WTC11 (cell line): ENCODE measurements around the gene ANTXR1. TPM values are rescaled to one million over a fixed set of nuclear protein-coding genes. Genes with fewer than 3 reads are reported as not detected.

ENCODE experiments used
- ATAC-seq: fragments of 200-7000 bp; cut with Tn5 transposase; 2 replicates; pipeline ENCODE4 v1.10.0; 2021; ENCODE audit warnings: mild to moderate bottlenecking, moderate library complexity
- CTCF ChIA-PET: fragments of 300-600 bp; sonication (Branson Sonifier 250); formaldehyde crosslinking; loops from one replicate; lab custom pipeline; 2021; ENCODE audit warnings: antibody characterized with exemption; lab: Charles Lee
- POLR2A ChIA-PET: fragments of 350-600 bp; sonication (Branson Sonifier 250); formaldehyde crosslinking; loops from one replicate; lab custom pipeline; 2021; ENCODE audit warnings: antibody characterized with exemption; lab: Charles Lee
- DNase-seq: peaks from one replicate; pipeline ENCODE4 v3.0.0; 2021; ENCODE audit warnings: low spot score
- H3K27ac Mint-ChIP-seq: 2 replicates; pipeline ENCODE4 v1.8.0; 2021; ENCODE audit warnings: mixed read lengths
- H3K27me3 Mint-ChIP-seq: 2 replicates; pipeline ENCODE4 v1.8.0; 2021; ENCODE audit warnings: low read depth, mild to moderate bottlenecking, moderate library complexity, mixed read lengths
- H3K36me3 Mint-ChIP-seq: 2 replicates; pipeline ENCODE4 v1.8.0; 2021; ENCODE audit warnings: mixed read lengths
- H3K4me1 Mint-ChIP-seq: 2 replicates; pipeline ENCODE4 v1.8.0; 2022; ENCODE audit warnings: mixed read lengths
- H3K4me3 Mint-ChIP-seq: 2 replicates; pipeline ENCODE4 v1.8.0; 2021; ENCODE audit warnings: mild to moderate bottlenecking, moderate library complexity, mixed read lengths
- H3K9me3 Mint-ChIP-seq: 2 replicates; pipeline ENCODE4 v1.8.0; 2021; ENCODE audit warnings: mixed read lengths
- ATF1 ChIP-seq: sonication (generic); formaldehyde crosslinking; IDR thresholded peaks from 2 replicates; pipeline ENCODE4 v1.8.1; 2023; ENCODE audit warnings: mild to moderate bottlenecking, moderate library complexity, missing genetic modification reagents
- ESRRA ChIP-seq: sonication (generic); formaldehyde crosslinking; IDR thresholded peaks from 2 replicates; pipeline ENCODE4 v1.8.1; 2022; ENCODE audit warnings: mild to moderate bottlenecking, missing genetic modification reagents, borderline replicate concordance
- JAZF1 ChIP-seq: fragments of 250-450 bp; sonication (Bioruptor Pico); IDR thresholded peaks from 2 replicates; pipeline ENCODE4 v1.9.0; 2021; ENCODE audit warnings: moderate library complexity, mild to moderate bottlenecking, inconsistent platforms
- JUN ChIP-seq: sonication (generic); formaldehyde crosslinking; IDR thresholded peaks from 2 replicates; pipeline ENCODE4 v1.8.0; 2023; ENCODE audit warnings: mild to moderate bottlenecking, missing genetic modification reagents
- NFYB ChIP-seq: sonication (generic); formaldehyde crosslinking; conservative IDR thresholded peaks from 2 replicates; pipeline ENCODE4 v1.8.0; 2022; ENCODE audit warnings: low read depth, missing genetic modification reagents
- TCF7 ChIP-seq: sonication (generic); formaldehyde crosslinking; IDR thresholded peaks from 2 replicates; pipeline ENCODE4 v1.8.0; 2022; ENCODE audit warnings: mild to moderate bottlenecking, low read depth, missing genetic modification reagents, moderate library complexity
- TEAD1 ChIP-seq: sonication (generic); formaldehyde crosslinking; IDR thresholded peaks from 2 replicates; pipeline ENCODE4 v1.8.0; 2022; ENCODE audit warnings: mild to moderate bottlenecking, missing genetic modification reagents
- TP53 ChIP-seq: sonication (generic); formaldehyde crosslinking; IDR thresholded peaks from 2 replicates; pipeline ENCODE4 v1.8.1; 2023; ENCODE audit warnings: mild to moderate bottlenecking, missing genetic modification reagents
- ZNF219 ChIP-seq: sonication (generic); formaldehyde crosslinking; IDR thresholded peaks from 2 replicates; pipeline ENCODE4 v1.8.0; 2023; ENCODE audit warnings: missing genetic modification reagents, mild to moderate bottlenecking, borderline replicate concordance
- ZNF263 ChIP-seq: sonication (generic); formaldehyde crosslinking; IDR thresholded peaks from 2 replicates; pipeline ENCODE4 v1.8.1; 2022; ENCODE audit warnings: low read depth, mild to moderate bottlenecking, moderate library complexity, missing genetic modification reagents
- ZNF423 ChIP-seq: fragments of 250-450 bp; sonication (Bioruptor Pico); IDR thresholded peaks from 2 replicates; pipeline ENCODE4 v2.1.2; 2022; ENCODE audit warnings: mild to moderate bottlenecking, moderate library complexity
- total RNA-seq: library from RNA; stranded (reverse); gene quantifications from 3 replicates; pipeline ENCODE4 v1.2.3, GENCODE V29; 2021
- TF ChIP-seq, protein P1 (sequence below): sonication (generic); formaldehyde crosslinking; IDR thresholded peaks from 2 replicates; pipeline ENCODE4 v1.8.1; 2022; ENCODE audit warnings: low read depth, mild to moderate bottlenecking, moderate library complexity, missing genetic modification reagents, borderline replicate concordance
- TF ChIP-seq, protein P2 (sequence below): fragments of 250-450 bp; sonication (Bioruptor Pico); conservative IDR thresholded peaks from 2 replicates; pipeline ENCODE4 v1.9.0; 2021; ENCODE audit warnings: mild to moderate bottlenecking
- TF ChIP-seq, protein P3 (sequence below): sonication (generic); formaldehyde crosslinking; IDR thresholded peaks from 2 replicates; pipeline ENCODE4 v1.8.0; 2022; ENCODE audit warnings: mild to moderate bottlenecking, missing genetic modification reagents
- TF ChIP-seq, protein P4 (sequence below): sonication (generic); formaldehyde crosslinking; IDR thresholded peaks from 2 replicates; pipeline ENCODE4 v1.8.1; 2022; ENCODE audit warnings: missing genetic modification reagents, borderline replicate concordance
- TF ChIP-seq, protein P5 (sequence below): sonication (generic); formaldehyde crosslinking; conservative IDR thresholded peaks from 2 replicates; pipeline ENCODE4 v1.8.1; 2023; ENCODE audit warnings: mild to moderate bottlenecking, low read depth, missing genetic modification reagents, moderate library complexity
- TF ChIP-seq, protein P6 (sequence below): sonication (generic); formaldehyde crosslinking; IDR thresholded peaks from 2 replicates; pipeline ENCODE4 v1.8.1; 2023; ENCODE audit warnings: mild to moderate bottlenecking, missing genetic modification reagents, moderate library complexity

ANTXR1 gene
- total RNA-seq, 1 experiment from 2014 or later = 30.0 TPM

DNA sequence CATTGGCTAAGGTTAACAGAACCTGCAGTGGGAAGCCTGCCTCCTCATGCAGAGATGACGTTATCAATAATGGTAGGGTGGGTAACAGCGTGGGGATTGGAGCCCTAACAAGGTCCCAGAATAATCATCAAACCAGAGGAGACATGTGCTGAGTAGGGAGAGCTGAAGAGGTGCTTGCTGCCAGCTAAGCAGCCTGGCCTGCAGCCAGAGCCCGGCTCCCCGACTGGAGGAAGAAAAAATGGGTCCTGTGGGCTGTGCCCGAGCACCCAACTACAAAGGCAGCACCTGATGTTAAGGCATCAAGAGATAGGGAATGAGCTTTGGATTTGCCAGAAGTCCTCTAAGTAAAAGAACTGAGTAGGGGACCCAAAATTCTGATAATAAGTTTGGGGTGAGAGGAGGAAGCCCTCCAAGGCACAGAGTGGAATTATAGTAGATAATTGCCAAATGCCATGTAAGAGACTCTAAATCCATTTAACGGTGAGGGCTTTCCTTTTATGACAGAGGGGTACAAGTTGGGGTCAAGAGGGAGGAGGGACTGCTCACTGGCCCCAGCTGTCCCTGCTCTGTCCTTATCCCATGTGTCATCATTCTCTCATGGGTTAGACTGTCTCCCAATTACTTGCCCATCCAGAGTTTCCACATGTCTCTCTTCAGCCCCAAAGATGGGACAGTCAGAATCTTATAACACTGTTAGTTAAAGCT, 156.1 kb downstream of the ANTXR1 start:
- Mint-ChIP-seq H3K27ac (no peak overlapping the region), H3K4me3 (no peak overlapping the region)

More for the DNA sequence above, 156.1 kb downstream of the ANTXR1 start:
- no peaks in the 10 kb centered on the region for H3K27me3 Mint-ChIP-seq
- ChIA-PET POLR2A (no interaction called here), CTCF (interaction anchor here (1.4 kb wide), 1 partner anchor 225 kb away, joined by 3 read pairs; no protein-coding TSS in a partner anchor)
- TF ChIP-seq TEAD1 (CRISPR knock-in tag) (no peak), ZNF219 (no peak), JAZF1 (CRISPR knock-in tag) (no peak), TP53 (CRISPR knock-in tag) (no peak), ZNF423 (CRISPR knock-in tag) (no peak), ZNF263 (CRISPR knock-in tag) (no peak), JUN (CRISPR knock-in tag) (no peak), NFYB (CRISPR knock-in tag) (no peak), ESRRA (CRISPR knock-in tag) (no peak), TCF7 (CRISPR knock-in tag) (no peak), ATF1 (no peak)
- TF ChIP-seq, protein P1, sequence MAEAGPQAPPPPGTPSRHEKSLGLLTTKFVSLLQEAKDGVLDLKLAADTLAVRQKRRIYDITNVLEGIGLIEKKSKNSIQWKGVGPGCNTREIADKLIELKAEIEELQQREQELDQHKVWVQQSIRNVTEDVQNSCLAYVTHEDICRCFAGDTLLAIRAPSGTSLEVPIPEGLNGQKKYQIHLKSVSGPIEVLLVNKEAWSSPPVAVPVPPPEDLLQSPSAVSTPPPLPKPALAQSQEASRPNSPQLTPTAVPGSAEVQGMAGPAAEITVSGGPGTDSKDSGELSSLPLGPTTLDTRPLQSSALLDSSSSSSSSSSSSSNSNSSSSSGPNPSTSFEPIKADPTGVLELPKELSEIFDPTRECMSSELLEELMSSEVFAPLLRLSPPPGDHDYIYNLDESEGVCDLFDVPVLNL (CRISPR knock-in tag) = no peak
- TF ChIP-seq, protein P2, sequence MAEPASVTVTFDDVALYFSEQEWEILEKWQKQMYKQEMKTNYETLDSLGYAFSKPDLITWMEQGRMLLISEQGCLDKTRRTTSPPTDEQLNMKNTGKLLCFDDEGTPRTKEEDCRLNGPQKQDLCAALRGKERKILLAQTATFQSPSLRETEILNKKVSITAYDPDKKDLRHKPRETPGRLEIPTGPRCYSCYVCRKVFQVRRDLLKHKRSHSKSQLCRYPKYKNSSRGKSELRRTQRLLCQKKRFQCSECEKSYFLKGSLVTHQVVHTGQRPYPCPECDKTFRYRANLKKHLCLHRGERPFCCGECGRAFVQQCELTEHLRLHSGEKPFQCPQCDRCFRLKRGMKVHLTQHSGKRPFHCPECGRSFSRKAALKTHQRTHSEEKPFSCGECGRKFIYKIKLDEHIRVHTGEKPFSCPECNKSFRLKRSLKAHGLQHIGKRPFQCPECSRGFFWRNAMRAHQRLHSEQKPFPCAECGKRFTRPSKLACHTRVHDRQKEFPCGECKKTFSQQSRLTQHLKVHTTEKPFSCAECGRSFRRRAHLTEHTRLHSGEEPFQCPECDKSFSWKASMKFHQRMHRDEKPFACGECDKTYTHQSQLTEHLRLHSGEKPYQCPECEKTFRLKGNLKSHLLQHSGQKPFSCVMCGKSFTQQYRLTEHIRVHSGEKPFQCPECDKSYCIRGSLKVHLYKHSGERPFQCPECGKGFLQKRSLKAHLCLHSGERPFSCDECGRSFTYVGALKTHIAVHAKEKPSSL (CRISPR knock-in tag) = no peak
- TF ChIP-seq, protein P3, sequence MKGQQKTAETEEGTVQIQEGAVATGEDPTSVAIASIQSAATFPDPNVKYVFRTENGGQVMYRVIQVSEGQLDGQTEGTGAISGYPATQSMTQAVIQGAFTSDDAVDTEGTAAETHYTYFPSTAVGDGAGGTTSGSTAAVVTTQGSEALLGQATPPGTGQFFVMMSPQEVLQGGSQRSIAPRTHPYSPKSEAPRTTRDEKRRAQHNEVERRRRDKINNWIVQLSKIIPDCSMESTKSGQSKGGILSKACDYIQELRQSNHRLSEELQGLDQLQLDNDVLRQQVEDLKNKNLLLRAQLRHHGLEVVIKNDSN = no peak
- TF ChIP-seq, protein P4, sequence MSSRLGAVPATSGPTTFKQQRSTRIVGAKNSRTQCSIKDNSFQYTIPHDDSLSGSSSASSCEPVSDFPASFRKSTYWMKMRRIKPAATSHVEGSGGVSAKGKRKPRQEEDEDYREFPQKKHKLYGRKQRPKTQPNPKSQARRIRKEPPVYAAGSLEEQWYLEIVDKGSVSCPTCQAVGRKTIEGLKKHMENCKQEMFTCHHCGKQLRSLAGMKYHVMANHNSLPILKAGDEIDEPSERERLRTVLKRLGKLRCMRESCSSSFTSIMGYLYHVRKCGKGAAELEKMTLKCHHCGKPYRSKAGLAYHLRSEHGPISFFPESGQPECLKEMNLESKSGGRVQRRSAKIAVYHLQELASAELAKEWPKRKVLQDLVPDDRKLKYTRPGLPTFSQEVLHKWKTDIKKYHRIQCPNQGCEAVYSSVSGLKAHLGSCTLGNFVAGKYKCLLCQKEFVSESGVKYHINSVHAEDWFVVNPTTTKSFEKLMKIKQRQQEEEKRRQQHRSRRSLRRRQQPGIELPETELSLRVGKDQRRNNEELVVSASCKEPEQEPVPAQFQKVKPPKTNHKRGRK (CRISPR knock-in tag) = no peak
- TF ChIP-seq, protein P5, sequence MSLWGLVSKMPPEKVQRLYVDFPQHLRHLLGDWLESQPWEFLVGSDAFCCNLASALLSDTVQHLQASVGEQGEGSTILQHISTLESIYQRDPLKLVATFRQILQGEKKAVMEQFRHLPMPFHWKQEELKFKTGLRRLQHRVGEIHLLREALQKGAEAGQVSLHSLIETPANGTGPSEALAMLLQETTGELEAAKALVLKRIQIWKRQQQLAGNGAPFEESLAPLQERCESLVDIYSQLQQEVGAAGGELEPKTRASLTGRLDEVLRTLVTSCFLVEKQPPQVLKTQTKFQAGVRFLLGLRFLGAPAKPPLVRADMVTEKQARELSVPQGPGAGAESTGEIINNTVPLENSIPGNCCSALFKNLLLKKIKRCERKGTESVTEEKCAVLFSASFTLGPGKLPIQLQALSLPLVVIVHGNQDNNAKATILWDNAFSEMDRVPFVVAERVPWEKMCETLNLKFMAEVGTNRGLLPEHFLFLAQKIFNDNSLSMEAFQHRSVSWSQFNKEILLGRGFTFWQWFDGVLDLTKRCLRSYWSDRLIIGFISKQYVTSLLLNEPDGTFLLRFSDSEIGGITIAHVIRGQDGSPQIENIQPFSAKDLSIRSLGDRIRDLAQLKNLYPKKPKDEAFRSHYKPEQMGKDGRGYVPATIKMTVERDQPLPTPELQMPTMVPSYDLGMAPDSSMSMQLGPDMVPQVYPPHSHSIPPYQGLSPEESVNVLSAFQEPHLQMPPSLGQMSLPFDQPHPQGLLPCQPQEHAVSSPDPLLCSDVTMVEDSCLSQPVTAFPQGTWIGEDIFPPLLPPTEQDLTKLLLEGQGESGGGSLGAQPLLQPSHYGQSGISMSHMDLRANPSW (CRISPR knock-in tag) = no peak
- TF ChIP-seq, protein P6, sequence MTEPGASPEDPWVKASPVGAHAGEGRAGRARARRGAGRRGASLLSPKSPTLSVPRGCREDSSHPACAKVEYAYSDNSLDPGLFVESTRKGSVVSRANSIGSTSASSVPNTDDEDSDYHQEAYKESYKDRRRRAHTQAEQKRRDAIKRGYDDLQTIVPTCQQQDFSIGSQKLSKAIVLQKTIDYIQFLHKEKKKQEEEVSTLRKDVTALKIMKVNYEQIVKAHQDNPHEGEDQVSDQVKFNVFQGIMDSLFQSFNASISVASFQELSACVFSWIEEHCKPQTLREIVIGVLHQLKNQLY (CRISPR knock-in tag) = no peak
- DNase-seq (no peak), ATAC-seq (no peak)
- H3K9me3 Mint-ChIP-seq = peaks cover 8% of the 10 kb centered on the region
- peaks cover 7% of the 10 kb centered on the region for H3K36me3 Mint-ChIP-seq
- H3K4me1 Mint-ChIP-seq = peaks cover 13% of the 10 kb centered on the region
